Neural cell (in vitro differentiated cells): ENCODE results near the gene FBXL20.

Experiments
- EP300 ChIP-seq: fragments of 450-650 bp; conservative IDR thresholded peaks from 2 replicates; pipeline ENCODE4 v1.6.1; 2014; ENCODE audit warnings: antibody characterized with exemption, mild to moderate bottlenecking, moderate library complexity; ENCODE audit not compliant: poor library complexity, severe bottlenecking
- EZH2 ChIP-seq: fragments of 200-600, 300-800 bp; shearing (Covaris generic), sonication (generic); IDR thresholded peaks from 2 replicates; pipeline ENCODE4 v1.6.1; 2014; ENCODE audit warnings: antibody characterized with exemption, low read length, borderline replicate concordance, mild to moderate bottlenecking; ENCODE audit not compliant: insufficient read depth, poor library complexity, severe bottlenecking
- POLR2AphosphoS5 ChIP-seq: IDR thresholded peaks from 2 replicates; pipeline ENCODE4 v1.6.1; 2012
- RAD21 ChIP-seq: fragments of 450-650 bp; conservative IDR thresholded peaks from 2 replicates; pipeline ENCODE4 v1.6.1; 2014; ENCODE audit warnings: antibody characterized with exemption, mild to moderate bottlenecking, moderate library complexity
- REST ChIP-seq: IDR thresholded peaks from 2 replicates; pipeline ENCODE4 v1.6.1; 2012; ENCODE audit warnings: borderline replicate concordance
- SMC3 ChIP-seq: fragments of 450-650 bp; conservative IDR thresholded peaks from 2 replicates; pipeline ENCODE4 v1.6.1; 2014; ENCODE audit warnings: antibody characterized with exemption, mild to moderate bottlenecking, moderate library complexity; ENCODE audit not compliant: poor library complexity
- TAF1 ChIP-seq: IDR thresholded peaks from 2 replicates; pipeline ENCODE4 v1.6.1; 2012; ENCODE audit warnings: low read depth
- TF ChIP-seq, protein P1 (sequence below): fragments of 450-650 bp; IDR thresholded peaks from 2 replicates; pipeline ENCODE4 v1.5.1; 2014; ENCODE audit warnings: antibody characterized with exemption, mild to moderate bottlenecking, moderate library complexity; ENCODE audit not compliant: poor library complexity, severe bottlenecking

DNA sequence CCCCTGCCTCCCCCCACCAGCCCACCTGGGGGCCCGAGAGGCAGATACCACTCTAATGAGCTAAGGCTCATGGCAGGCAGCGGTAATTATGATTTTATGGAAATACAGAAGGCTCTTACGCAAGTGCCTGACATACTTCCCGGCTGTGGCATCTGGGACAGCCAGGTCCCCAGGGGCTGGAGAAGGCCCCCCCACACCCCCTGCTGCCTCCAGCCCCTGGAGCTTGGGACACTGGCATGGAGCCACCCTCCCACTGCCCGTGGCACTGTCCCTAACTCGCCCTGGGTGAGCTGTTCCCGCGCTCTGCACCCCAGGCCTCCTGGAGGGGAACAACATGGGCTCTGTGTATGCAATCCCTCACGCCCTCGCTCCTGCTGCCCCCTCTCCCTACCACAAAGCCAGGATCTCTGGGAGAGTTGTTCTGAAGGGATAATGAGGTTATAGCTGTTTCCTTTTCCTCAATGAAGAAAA is 170.3 kb downstream of the FBXL20 start:
- TF ChIP-seq, protein P1, sequence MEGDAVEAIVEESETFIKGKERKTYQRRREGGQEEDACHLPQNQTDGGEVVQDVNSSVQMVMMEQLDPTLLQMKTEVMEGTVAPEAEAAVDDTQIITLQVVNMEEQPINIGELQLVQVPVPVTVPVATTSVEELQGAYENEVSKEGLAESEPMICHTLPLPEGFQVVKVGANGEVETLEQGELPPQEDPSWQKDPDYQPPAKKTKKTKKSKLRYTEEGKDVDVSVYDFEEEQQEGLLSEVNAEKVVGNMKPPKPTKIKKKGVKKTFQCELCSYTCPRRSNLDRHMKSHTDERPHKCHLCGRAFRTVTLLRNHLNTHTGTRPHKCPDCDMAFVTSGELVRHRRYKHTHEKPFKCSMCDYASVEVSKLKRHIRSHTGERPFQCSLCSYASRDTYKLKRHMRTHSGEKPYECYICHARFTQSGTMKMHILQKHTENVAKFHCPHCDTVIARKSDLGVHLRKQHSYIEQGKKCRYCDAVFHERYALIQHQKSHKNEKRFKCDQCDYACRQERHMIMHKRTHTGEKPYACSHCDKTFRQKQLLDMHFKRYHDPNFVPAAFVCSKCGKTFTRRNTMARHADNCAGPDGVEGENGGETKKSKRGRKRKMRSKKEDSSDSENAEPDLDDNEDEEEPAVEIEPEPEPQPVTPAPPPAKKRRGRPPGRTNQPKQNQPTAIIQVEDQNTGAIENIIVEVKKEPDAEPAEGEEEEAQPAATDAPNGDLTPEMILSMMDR = no peak
- TF ChIP-seq POLR2AphosphoS5 (no peak), EP300 (no peak), REST (no peak), EZH2 (no peak), TAF1 (no peak), RAD21 (no peak), SMC3 (no peak)
